Measurements from ENCODE around the gene POLR2E. TPM values are rescaled to one million over a fixed set of nuclear protein-coding genes. Genes with fewer than 3 reads are reported as not detected.

The POLR2E gene
- total and polyA plus RNA-seq, 2 of the 13 experiments (the other 11 are each of a cell fraction or from before 2014, with no cell fraction given), result 140 to 272 TPM

- TF ChIP-seq EHMT2 (IDR thresholded peaks at IDR 0.05; ENCODE audit: borderline replicate concordance, low read depth, low read length) (no peak), SKI (IDR thresholded peaks at IDR 0.05; ENCODE audit: partially characterized antibody) (no peak), REPIN1 (CRISPR knock-in tag; IDR thresholded peaks at IDR 0.05; ENCODE audit: borderline replicate concordance, low read depth) (peak; percentile 77), FOSL2 (CRISPR knock-in tag; IDR thresholded peaks at IDR 0.05) (peak; percentile 26), TRIM22 (IDR thresholded peaks at IDR 0.05) (no peak), MAX (IDR thresholded peaks at IDR 0.05) (peak; percentile 98), GMEB2 (CRISPR knock-in tag; IDR thresholded peaks at IDR 0.05; ENCODE audit: low read depth) (no peak), CBX2 (IDR thresholded peaks at IDR 0.05; ENCODE audit: low read depth, low read length) (no peak), CBX2 (CRISPR knock-in tag; IDR thresholded peaks at IDR 0.05; ENCODE audit: low read depth) (no peak), ZNF629 (CRISPR knock-in tag; conservative IDR thresholded peaks at IDR 0.05) (no peak; the same call in 1 of the 2 replicates), NFE2 (CRISPR knock-in tag; IDR thresholded peaks at IDR 0.05) (no peak), ATF7-NPFF (CRISPR knock-in tag; IDR thresholded peaks at IDR 0.05; ENCODE audit: low read depth) (peak; percentile 37; the same call in 1 of the 2 replicates), GMEB1 (CRISPR knock-in tag; IDR thresholded peaks at IDR 0.05; ENCODE audit: borderline replicate concordance) (no peak; the same call in 1 of the 2 replicates), ZNF441 (CRISPR knock-in tag; IDR thresholded peaks at IDR 0.05; ENCODE audit: borderline replicate concordance) (peak; percentile 73; the same call in 1 of the 2 replicates), HDAC2 (CRISPR knock-in tag; IDR thresholded peaks at IDR 0.05) (0 out of 2 replicates have a peak, but pooled peaks have one; percentile 31), SMARCE1 (IDR thresholded peaks at IDR 0.05; ENCODE audit: borderline replicate concordance) (no peak), ZSCAN20 (CRISPR knock-in tag; IDR thresholded peaks at IDR 0.05; ENCODE audit: borderline replicate concordance) (no peak), ZNF558 (CRISPR knock-in tag; IDR thresholded peaks at IDR 0.05; ENCODE audit: borderline replicate concordance) (0 out of 2 replicates have a peak, but pooled peaks have one; percentile 11), ZNF468 (CRISPR knock-in tag; IDR thresholded peaks at IDR 0.05) (no peak), KAT8 (CRISPR knock-in tag; IDR thresholded peaks at IDR 0.05) (no peak), KDM2A (CRISPR knock-in tag; IDR thresholded peaks at IDR 0.05; ENCODE audit: borderline replicate concordance, low read depth) (no peak), ZBTB10 (CRISPR knock-in tag; IDR thresholded peaks at IDR 0.05; ENCODE audit: borderline replicate concordance) (no peak)
Measured at GRCh38 chr19:1098177-1099051, 3.2 kb upstream of the POLR2E start (continued).
